ENCODE measurements around the gene YIPF7. TPM values are rescaled to one million over a fixed set of nuclear protein-coding genes. Genes with fewer than 3 reads are reported as not detected.

The YIPF7 gene
- total RNA-seq, 1 experiment from 2014 or later: not detected

GRCh38 chr4:44663539-44664263 is 12.3 kb upstream of the YIPF7 start:
- no peak for TF ChIP-seq CTCF (conservative IDR thresholded peaks at IDR 0.05)
- H2AFZ ChIP-seq (ENCODE audit: low read length): no peak overlapping the region
- Mint-ChIP-seq H3K4me1 (peaks cover 2 to 3% of the 10 kb centered on the region in 2 experiments; a peak in 1 of 4 replicates), H3K4me3 (no peak overlapping the region), H3K36me3 (ENCODE audit: insufficient read depth in 1 of 3, low read depth in 3 of 3) (no peaks in the 10 kb centered on the region), H3K9me3 (no peaks in the 10 kb centered on the region), H3K27me3 (ENCODE audit: low read depth) (peaks cover under 1% of the 10 kb centered on the region; the same call in 1 of the 2 replicates), H3K27ac (0 out of 7 replicates have a peak overlapping the region, but pooled peaks of 1 of the 3 experiments have one; percentile 30)
- H4K5ac ChIP-seq (ENCODE audit: insufficient read length, low read depth, low read length): peak overlapping the region; percentile 72
- no peaks in the 10 kb centered on the region for H3K23me2 ChIP-seq (ENCODE audit: insufficient read length, low read depth, low read length, poor library complexity, severe bottlenecking)
- H3K56ac ChIP-seq (ENCODE audit: insufficient read length, low read depth, low read length): no peak overlapping the region
- H2BK15ac ChIP-seq (ENCODE audit: low read depth, low read length): no peak overlapping the region
- no peak overlapping the region for H3K4me2 ChIP-seq (ENCODE audit: insufficient read depth, insufficient read length, low read length)
- no peak overlapping the region for H2BK5ac ChIP-seq (ENCODE audit: insufficient read length, low read length)
- H3K4me1 ChIP-seq (ENCODE audit: insufficient read depth, low read length): no peaks in the 10 kb centered on the region
- H2BK20ac ChIP-seq (ENCODE audit: low read depth, low read length, poor library complexity, severe bottlenecking): no peak overlapping the region
- no peak for DNase-seq
- H2BK12ac ChIP-seq (ENCODE audit: insufficient read length, low read depth, low read length): peak overlapping the region; percentile 20
- H3K18ac ChIP-seq (ENCODE audit: insufficient read length, low read depth, low read length): no peak overlapping the region
- H3K9me3 ChIP-seq (ENCODE audit: control insufficient read depth, low read depth, low read length): no peaks in the 10 kb centered on the region
- peak overlapping the region; percentile 71; the same call in 1 of the 2 replicates for H3K14ac ChIP-seq (ENCODE audit: insufficient read depth, low read length)
- no peak overlapping the region for H4K91ac ChIP-seq (ENCODE audit: insufficient read length, low read depth, low read length)
- no peaks in the 10 kb centered on the region for H3K79me1 ChIP-seq (ENCODE audit: insufficient read depth, low read depth, low read length, poor library complexity, severe bottlenecking)
- no CpG with 5 or more reads among the region's 20 CpGs for WGBS (ENCODE audit: extremely low coverage, insufficient read length, low lambda C conversion rate)
- no peak overlapping the region for H3K27ac ChIP-seq (ENCODE audit: insufficient read length, low read depth, low read length)
- no peak overlapping the region for H3T11ph ChIP-seq (ENCODE audit: low read length)
- H3K27me3 ChIP-seq (ENCODE audit: insufficient read depth, low read length): no peaks in the 10 kb centered on the region
- no peak overlapping the region for H3K4ac ChIP-seq (ENCODE audit: low read depth, low read length)
- H3K23ac ChIP-seq (ENCODE audit: insufficient read length, low read depth, low read length): no peak overlapping the region
- H4K8ac ChIP-seq (replicated peaks; ENCODE audit: insufficient read length, low read depth, low read length): no peak overlapping the region
- no peaks in the 10 kb centered on the region for H4K20me1 ChIP-seq (ENCODE audit: control insufficient read depth, insufficient read depth, insufficient read length)
- H3K79me2 ChIP-seq (ENCODE audit: insufficient read depth, low read length): no peaks in the 10 kb centered on the region
- no peak overlapping the region for H2BK120ac ChIP-seq (ENCODE audit: low read depth, low read length, poor library complexity, severe bottlenecking)
- no peak overlapping the region for H2AK5ac ChIP-seq (ENCODE audit: insufficient read length, low read length)
- no peak overlapping the region for H3K9ac ChIP-seq (ENCODE audit: extremely low read depth, insufficient read length, low read length)

Measured in H9 (cell line).